ENCODE data around the gene ICAM1. TPM values are rescaled to one million over a fixed set of nuclear protein-coding genes. Genes with fewer than 3 reads are reported as not detected.

The ICAM1 gene
- total and polyA plus RNA-seq, 10 of the 15 experiments (the other 5 are each of a cell fraction or from before 2014, with no cell fraction given) = 7.6 to 115 (median 60.2) TPM

DNA sequence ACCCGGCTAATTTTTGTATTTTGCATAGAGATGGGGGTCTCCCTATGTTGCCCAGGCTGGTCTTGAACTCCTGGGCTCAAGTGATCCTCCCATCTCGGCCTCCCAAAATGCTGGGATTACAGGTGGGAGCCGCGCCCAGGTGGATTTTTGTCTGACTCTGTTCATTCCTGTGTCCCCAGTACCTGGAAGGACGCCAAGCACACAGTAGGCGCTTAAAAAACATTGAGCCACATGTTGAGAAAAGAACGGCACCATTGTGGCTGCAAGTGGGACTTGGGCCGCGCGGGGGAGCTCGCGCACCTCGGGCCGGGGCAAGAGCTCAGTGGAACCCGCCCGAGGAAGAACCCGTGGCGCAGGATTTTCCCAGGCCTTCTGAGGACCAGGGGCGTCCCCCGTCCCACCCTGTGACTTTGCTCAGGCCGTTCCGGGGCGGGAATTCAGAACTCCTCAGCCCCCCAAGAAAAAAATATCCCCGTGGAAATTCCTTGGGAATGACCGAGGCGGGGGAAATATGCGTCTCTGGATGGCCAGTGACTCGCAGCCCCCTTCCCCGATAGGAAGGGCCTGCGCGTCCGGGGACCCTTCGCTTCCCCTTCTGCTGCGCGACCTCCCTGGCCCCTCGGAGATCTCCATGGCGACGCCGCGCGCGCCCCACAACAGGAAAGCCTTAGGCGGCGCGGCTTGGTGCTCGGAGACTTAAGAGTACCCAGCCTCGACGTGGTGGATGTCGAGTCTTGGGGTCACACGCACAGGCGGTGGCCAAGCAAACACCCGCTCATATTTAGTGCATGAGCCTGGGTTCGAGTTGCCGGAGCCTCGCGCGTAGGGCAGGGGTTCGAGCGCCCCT lies 1.4 kb upstream of the ICAM1 start:
- ChIA-PET RAD21 (ENCODE audit: unreplicated experiment) (interaction anchor here (0.6 to 6.1 kb wide), 22 partner anchors 10 to 325 kb away, joined by 3 to 206 read pairs (median 6); partner anchors contain the start of genes CDC37, ICAM4, ICAM5 and MRPL4), POLR2A (interaction anchor here (0.5 to 4.7 kb wide), 18 partner anchors 9 to 168 kb away, joined by 3 to 108 read pairs (median 4); partner anchors contain the start of genes ICAM4, ICAM5 and TYK2), SMC1A (ENCODE audit: uncharacterized antibody, unreplicated experiment) (interaction anchor here (0.8 to 8.5 kb wide), 17 partner anchors 10 to 342 kb away, joined by 3 to 158 read pairs (median 6); partner anchors contain the start of genes ICAM4, ICAM5 and TYK2), CTCF (interaction anchor here (0.5 to 11.2 kb wide), 20 partner anchors 10 to 337 kb away, joined by 3 to 370 read pairs (median 4); partner anchors contain the start of genes CDC37, ICAM4, ICAM5 and PDE4A)
- in situ Hi-C loops (cut with MboI) = loop anchor here (5.0 kb wide), 1 partner anchor 118 kb away; no protein-coding TSS in a partner anchor
- Histone ChIP-seq H3K27me3 (replicated peaks in 1 of 2; ENCODE audit: control insufficient read depth in 2 of 2, insufficient read depth in 2 of 2, low read length in 1 of 2) (no peaks in the 10 kb centered on the region), H3K4me3 (peak overlapping the region; percentile 92), H3K4me1 (ENCODE audit: control insufficient read depth, insufficient read depth, low read length) (no peaks in the 10 kb centered on the region; the same call in 1 of the 2 replicates), H3K9ac (ENCODE audit: control insufficient read depth, insufficient read depth, low read length) (peak overlapping the region; percentile 89), H3K79me2 (ENCODE audit: control insufficient read depth, insufficient read depth, low read length) (peaks cover 43% of the 10 kb centered on the region), H3K36me3 (ENCODE audit: control insufficient read depth in 2 of 2, insufficient read depth in 2 of 2, low read length in 1 of 2) (peaks cover under 1 to 7% of the 10 kb centered on the region in 2 experiments; a peak in 3 of 4 replicates), H3K4me2 (ENCODE audit: control insufficient read depth, insufficient read depth) (peak overlapping the region; percentile 99), H3K9me3 (replicated peaks; ENCODE audit: control insufficient read depth, insufficient read depth, low read length) (no peaks in the 10 kb centered on the region), H4K20me1 (ENCODE audit: control insufficient read depth, insufficient read depth) (no peaks in the 10 kb centered on the region), H3K27ac (ENCODE audit: control insufficient read depth, insufficient read depth) (peak overlapping the region; percentile 98), H2AFZ (ENCODE audit: control insufficient read depth, low read depth, low read length) (peak overlapping the region; percentile 35)
- 2% methylated on average over 56 of the region's 59 CpGs for WGBS (ENCODE audit: insufficient coverage, insufficient replicate concordance, low lambda C conversion rate, missing lambda C conversion rate)
- BruUV-seq (replicated peaks) = no TSS peak
- ATAC-seq (peak; percentile 55), DNase-seq (ENCODE audit: low read depth, low spot score) (no peak), FAIRE-seq (no peak)
- intact Hi-C loops (cut with micrococcal nuclease; ENCODE audit: unreplicated experiment) = loop anchor here (1.0 to 5.0 kb wide), 3 partner anchors 63 to 120 kb away; partner anchors contain the start of genes RAVER1 and TYK2
- TF ChIP-seq, protein P1, sequence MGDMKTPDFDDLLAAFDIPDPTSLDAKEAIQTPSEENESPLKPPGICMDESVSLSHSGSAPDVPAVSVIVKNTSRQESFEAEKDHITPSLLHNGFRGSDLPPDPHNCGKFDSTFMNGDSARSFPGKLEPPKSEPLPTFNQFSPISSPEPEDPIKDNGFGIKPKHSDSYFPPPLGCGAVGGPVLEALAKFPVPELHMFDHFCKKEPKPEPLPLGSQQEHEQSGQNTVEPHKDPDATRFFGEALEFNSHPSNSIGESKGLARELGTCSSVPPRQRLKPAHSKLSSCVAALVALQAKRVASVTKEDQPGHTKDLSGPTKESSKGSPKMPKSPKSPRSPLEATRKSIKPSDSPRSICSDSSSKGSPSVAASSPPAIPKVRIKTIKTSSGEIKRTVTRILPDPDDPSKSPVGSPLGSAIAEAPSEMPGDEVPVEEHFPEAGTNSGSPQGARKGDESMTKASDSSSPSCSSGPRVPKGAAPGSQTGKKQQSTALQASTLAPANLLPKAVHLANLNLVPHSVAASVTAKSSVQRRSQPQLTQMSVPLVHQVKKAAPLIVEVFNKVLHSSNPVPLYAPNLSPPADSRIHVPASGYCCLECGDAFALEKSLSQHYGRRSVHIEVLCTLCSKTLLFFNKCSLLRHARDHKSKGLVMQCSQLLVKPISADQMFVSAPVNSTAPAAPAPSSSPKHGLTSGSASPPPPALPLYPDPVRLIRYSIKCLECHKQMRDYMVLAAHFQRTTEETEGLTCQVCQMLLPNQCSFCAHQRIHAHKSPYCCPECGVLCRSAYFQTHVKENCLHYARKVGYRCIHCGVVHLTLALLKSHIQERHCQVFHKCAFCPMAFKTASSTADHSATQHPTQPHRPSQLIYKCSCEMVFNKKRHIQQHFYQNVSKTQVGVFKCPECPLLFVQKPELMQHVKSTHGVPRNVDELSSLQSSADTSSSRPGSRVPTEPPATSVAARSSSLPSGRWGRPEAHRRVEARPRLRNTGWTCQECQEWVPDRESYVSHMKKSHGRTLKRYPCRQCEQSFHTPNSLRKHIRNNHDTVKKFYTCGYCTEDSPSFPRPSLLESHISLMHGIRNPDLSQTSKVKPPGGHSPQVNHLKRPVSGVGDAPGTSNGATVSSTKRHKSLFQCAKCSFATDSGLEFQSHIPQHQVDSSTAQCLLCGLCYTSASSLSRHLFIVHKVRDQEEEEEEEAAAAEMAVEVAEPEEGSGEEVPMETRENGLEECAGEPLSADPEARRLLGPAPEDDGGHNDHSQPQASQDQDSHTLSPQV (IDR thresholded peaks at IDR 0.05) = 0 out of 2 replicates have a peak, but pooled peaks have one; percentile 16
- TF ChIP-seq IRF3 (IDR thresholded peaks at IDR 0.05) (peak; percentile 23; the same call in 1 of the 2 replicates), POLR2AphosphoS5 (IDR thresholded peaks at IDR 0.05; ENCODE audit: low read length) (no peak; the same call in 1 of the 2 replicates), CBX5 (IDR thresholded peaks at IDR 0.05; ENCODE audit: low read depth) (0 out of 2 replicates have a peak, but pooled peaks have one; percentile 23), DPF2 (IDR thresholded peaks at IDR 0.05) (peak; percentile 100), ZNF207 (IDR thresholded peaks at IDR 0.05; ENCODE audit: borderline replicate concordance) (0 out of 2 replicates have a peak, but pooled peaks have one; percentile 57), USF1 (IDR thresholded peaks at IDR 0.05; ENCODE audit: borderline replicate concordance, extremely low read length, insufficient read depth, low read depth, low read length) (no peak), POU2F2 (IDR thresholded peaks at IDR 0.05; ENCODE audit: borderline replicate concordance, low read depth, low read length) (peak; percentile 55; the same call in 1 of the 3 replicates), SMAD1 (IDR thresholded peaks at IDR 0.05; ENCODE audit: low read depth, partially characterized antibody) (no peak), E2F4 (IDR thresholded peaks at IDR 0.05; ENCODE audit: low read depth, low read length) (no peak)

Measured in GM12878 (cell line).